ENCODE results near the gene CLTA. TPM values are rescaled to one million over a fixed set of nuclear protein-coding genes. Genes with fewer than 3 reads are reported as not detected.

The CLTA gene
- total and polyA plus RNA-seq, 2 of the 8 experiments (the other 6 are each of a cell fraction or from before 2014, with no cell fraction given): 137 to 236 TPM

DNA sequence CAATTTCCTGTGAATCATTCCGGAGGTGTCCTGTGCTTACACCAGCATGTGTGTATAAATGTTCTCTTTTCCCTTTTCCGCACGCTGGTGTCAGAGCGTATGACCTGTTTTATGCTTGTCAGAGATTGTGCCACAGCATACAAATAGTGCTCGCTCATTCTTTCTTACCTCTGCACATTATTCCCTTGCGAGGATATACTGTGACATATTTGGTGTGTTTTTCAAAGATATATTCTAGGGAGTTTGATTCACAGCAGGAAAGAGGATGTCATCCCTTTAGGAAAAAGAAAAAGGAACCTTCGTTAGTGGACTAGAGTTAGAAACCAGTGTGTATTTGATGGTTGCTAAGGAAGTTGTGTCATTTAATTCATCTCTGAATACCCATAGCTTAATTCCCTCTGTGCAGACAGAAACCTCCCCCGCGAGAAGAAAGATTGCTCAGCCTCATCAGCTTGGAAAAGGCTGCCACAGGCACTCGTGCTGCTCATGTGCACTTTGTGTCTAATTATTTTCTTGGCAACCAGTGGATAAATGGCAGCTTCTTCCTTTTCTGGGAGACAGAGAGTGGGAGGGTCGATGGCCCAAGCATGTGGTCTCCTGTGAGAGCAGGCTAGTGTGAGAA, 36.3 kb upstream of the CLTA start (continued):
- TF ChIP-seq CTBP2 (IDR thresholded peaks at IDR 0.05; ENCODE audit: borderline replicate concordance, insufficient read depth, insufficient read length, low read length): no peak
- TF ChIP-seq TAF1 (IDR thresholded peaks at IDR 0.05; ENCODE audit: low read depth, low read length): no peak
- TF ChIP-seq HDAC6 (IDR thresholded peaks at IDR 0.05; ENCODE audit: low read depth, low read length): no peak
- no peak for TF ChIP-seq SUZ12 (IDR thresholded peaks at IDR 0.05; ENCODE audit: low read length)
- TF ChIP-seq NRF1 (IDR thresholded peaks at IDR 0.05; ENCODE audit: low read depth, low read length): no peak
- TF ChIP-seq RFX5 (IDR thresholded peaks at IDR 0.05; ENCODE audit: borderline replicate concordance, low read depth, low read length): no peak
- TF ChIP-seq ZNF274 (IDR thresholded peaks at IDR 0.05; ENCODE audit: borderline replicate concordance, extremely low read depth, low read length): no peak
- TF ChIP-seq CHD1 (IDR thresholded peaks at IDR 0.05; ENCODE audit: low read depth, low read length): no peak

All from H1 (cell line).